Endothelial cell (in vitro differentiated cells): ENCODE results near the gene MYO1F. TPM values are rescaled to one million over a fixed set of nuclear protein-coding genes. Genes with fewer than 3 reads are reported as not detected.

Experiments used
- DNase-seq: peaks from one replicate; pipeline ENCODE4 v3.0.0; 2021; ENCODE audit warnings: low spot score
- H3K27ac Mint-ChIP-seq: one replicate; pipeline ENCODE4 v1.8.0; 2021; ENCODE audit warnings: mixed read lengths, inconsistent platforms; ENCODE audit not compliant: unreplicated experiment
- H3K27me3 Mint-ChIP-seq: one replicate; pipeline ENCODE4 v1.8.0; 2021; ENCODE audit warnings: mild to moderate bottlenecking, moderate library complexity, mixed read lengths, inconsistent platforms; ENCODE audit not compliant: unreplicated experiment
- H3K36me3 Mint-ChIP-seq: one replicate; pipeline ENCODE4 v1.8.0; 2021; ENCODE audit warnings: mild to moderate bottlenecking, low read depth, mixed read lengths, inconsistent platforms; ENCODE audit not compliant: unreplicated experiment
- H3K4me1 Mint-ChIP-seq: one replicate; pipeline ENCODE4 v1.8.0; 2021; ENCODE audit warnings: mild to moderate bottlenecking, mixed read lengths, inconsistent platforms; ENCODE audit not compliant: unreplicated experiment
- H3K4me3 Mint-ChIP-seq: one replicate; pipeline ENCODE4 v1.8.0; 2021; ENCODE audit warnings: mild to moderate bottlenecking, mixed read lengths, inconsistent platforms; ENCODE audit not compliant: unreplicated experiment
- H3K9me3 Mint-ChIP-seq: one replicate; pipeline ENCODE4 v1.8.0; 2021; ENCODE audit warnings: mixed read lengths, inconsistent platforms; ENCODE audit not compliant: unreplicated experiment
- CTCF ChIP-seq: fragments of 200-600 bp; sonication (generic); IDR thresholded peaks from one replicate; pipeline ENCODE4 v1.5.0; 2021; ENCODE audit warnings: antibody characterized with exemption; ENCODE audit not compliant: unreplicated experiment
- total RNA-seq: library from RNA; stranded (reverse); fragmentation: NEBNext Ultra II Directional; extraction: Animal tissue kit (Norgen Biotek cat#: 25700); gene quantifications from one replicate; pipeline ENCODE4 v1.2.1, GENCODE V29; 2021; ENCODE audit not compliant: unreplicated experiment

MYO1F gene
- total RNA-seq, 1 donor from 2014 or later, result 3.2 TPM

- H3K4me1 Mint-ChIP-seq, result no peaks in the 10 kb centered on the region
- peaks cover 3% of the 10 kb centered on the region for H3K27me3 Mint-ChIP-seq
- no peak for TF ChIP-seq CTCF
- peaks cover 13% of the 10 kb centered on the region for H3K36me3 Mint-ChIP-seq
- H3K27ac Mint-ChIP-seq, result no peak overlapping the region
- no peak for DNase-seq
- no peaks in the 10 kb centered on the region for H3K9me3 Mint-ChIP-seq
- H3K4me3 Mint-ChIP-seq, result no peak overlapping the region
Measured at GRCh38 chr19:8544168-8544567, 33.1 kb downstream of the MYO1F start.

GRCh38 chr19:8539621-8540149 is 37.6 kb downstream of the MYO1F start:
- Mint-ChIP-seq H3K36me3 (peaks cover 4% of the 10 kb centered on the region), H3K27me3 (peaks cover 4% of the 10 kb centered on the region), H3K4me3 (no peak overlapping the region), H3K9me3 (no peaks in the 10 kb centered on the region), H3K4me1 (no peaks in the 10 kb centered on the region), H3K27ac (no peak overlapping the region)
- no peak for TF ChIP-seq CTCF
- DNase-seq, result no peak

GRCh38 chr19:8537099-8537498 is 40.1 kb downstream of the MYO1F start:
- H3K4me3 Mint-ChIP-seq, result no peak overlapping the region
- peaks cover 4% of the 10 kb centered on the region for H3K27me3 Mint-ChIP-seq
- H3K27ac Mint-ChIP-seq, result no peak overlapping the region

GRCh38 chr19:8536282-8536681 is 41.0 kb downstream of the MYO1F start:
- H3K27ac Mint-ChIP-seq, result no peak overlapping the region
- H3K4me1 Mint-ChIP-seq, result no peaks in the 10 kb centered on the region
- H3K36me3 Mint-ChIP-seq, result no peaks in the 10 kb centered on the region

More at GRCh38 chr19:8537099-8537498, 40.1 kb downstream of the MYO1F start:
- no peaks in the 10 kb centered on the region for H3K36me3 Mint-ChIP-seq
- no peaks in the 10 kb centered on the region for H3K9me3 Mint-ChIP-seq
- TF ChIP-seq CTCF, result no peak
- H3K4me1 Mint-ChIP-seq, result no peaks in the 10 kb centered on the region
- DNase-seq, result no peak

GRCh38 chr19:8532225-8532624 is 45.0 kb downstream of the MYO1F start:
- no peak for TF ChIP-seq CTCF

More at GRCh38 chr19:8536282-8536681, 41.0 kb downstream of the MYO1F start:
- no peak for DNase-seq
- Mint-ChIP-seq H3K9me3 (no peaks in the 10 kb centered on the region), H3K4me3 (no peak overlapping the region), H3K27me3 (peaks cover 4% of the 10 kb centered on the region)
- no peak for TF ChIP-seq CTCF

More at GRCh38 chr19:8532225-8532624, 45.0 kb downstream of the MYO1F start:
- no peak for DNase-seq
- Mint-ChIP-seq H3K4me3 (no peak overlapping the region), H3K36me3 (peaks cover 13% of the 10 kb centered on the region), H3K27ac (no peak overlapping the region), H3K27me3 (peaks cover 4% of the 10 kb centered on the region), H3K4me1 (peaks cover 2% of the 10 kb centered on the region), H3K9me3 (no peaks in the 10 kb centered on the region)
